Osteoblast (primary cell): ENCODE data around the gene AJAP1. TPM values are rescaled to one million over a fixed set of nuclear protein-coding genes. Genes with fewer than 3 reads are reported as not detected.

Experiments used
- DNase-seq: peaks from one replicate; pipeline ENCODE4 v3.0.0; 2011; ENCODE audit warnings: low spot score, mixed read lengths; ENCODE audit not compliant: insufficient read length; ENCODE audit errors: missing footprints
- H2AFZ ChIP-seq: 2 replicates; pipeline ENCODE4 v1.6.0; 2011; ENCODE audit warnings: mild to moderate bottlenecking, low read length
- H3K27ac ChIP-seq: 2 replicates; pipeline ENCODE4 v1.5.1; 2011; ENCODE audit warnings: mild to moderate bottlenecking, low read depth, low read length, moderate library complexity
- H3K27me3 ChIP-seq: 2 replicates; pipeline ENCODE4 v1.6.0; 2012; ENCODE audit warnings: mild to moderate bottlenecking, control low read depth, inconsistent platforms, low read length, moderate library complexity; ENCODE audit not compliant: insufficient read depth
- H3K36me3 ChIP-seq: 2 replicates; pipeline ENCODE4 v1.5.1; 2011; ENCODE audit warnings: mild to moderate bottlenecking, low read length, control low read depth, moderate library complexity; ENCODE audit not compliant: insufficient read depth
- H3K4me1 ChIP-seq: 2 replicates; pipeline ENCODE4 v1.5.1; 2011; ENCODE audit warnings: mild to moderate bottlenecking, low read length, control low read depth, moderate library complexity; ENCODE audit not compliant: insufficient read depth
- H3K4me2 ChIP-seq: 2 replicates; pipeline ENCODE4 v1.6.0; 2011; ENCODE audit warnings: mild to moderate bottlenecking, low read length; ENCODE audit not compliant: insufficient read depth
- H3K4me3 ChIP-seq: fragments of 200-600 bp; sonication (generic); 3 replicates; pipeline ENCODE4 v1.5.1; 2012; ENCODE audit warnings: mild to moderate bottlenecking, low read length, inconsistent platforms; ENCODE audit not compliant: insufficient read depth
- H3K79me2 ChIP-seq: 2 replicates; pipeline ENCODE4 v1.6.0; 2012; ENCODE audit warnings: mild to moderate bottlenecking, low read length, control low read depth, inconsistent platforms; ENCODE audit not compliant: insufficient read depth
- H3K9me3 ChIP-seq: 2 replicates; pipeline ENCODE4 v1.5.1; 2011; ENCODE audit warnings: low read depth, low read length, control low read depth
- H4K20me1 ChIP-seq: 2 replicates; pipeline ENCODE4 v1.6.0; 2012; ENCODE audit warnings: mild to moderate bottlenecking, low read length, control low read depth; ENCODE audit not compliant: insufficient read depth
- CTCF ChIP-seq: IDR thresholded peaks from 2 replicates; pipeline ENCODE4 v1.5.1; 2011; ENCODE audit warnings: mild to moderate bottlenecking, low read depth, low read length, moderate library complexity; ENCODE audit errors: extremely low read depth
- total RNA-seq: library from RNA; depleted of rRNA; stranded (reverse); fragments of >200 nt; gene quantifications from 2 replicates; pipeline ENCODE4 v1.2.3, GENCODE V29; 2012

Gene AJAP1
- total RNA-seq, 1 donor = 1.1 TPM

- Histone ChIP-seq H3K9me3 (no peaks in the 10 kb centered on the region), H3K79me2 (no peaks in the 10 kb centered on the region), H3K36me3 (no peaks in the 10 kb centered on the region), H3K27me3 (no peaks in the 10 kb centered on the region), H2AFZ (no peak overlapping the region), H3K4me3 (no peak overlapping the region), H3K4me2 (no peak overlapping the region), H3K4me1 (no peaks in the 10 kb centered on the region), H3K27ac (no peak overlapping the region), H4K20me1 (no peaks in the 10 kb centered on the region)
- DNase-seq = peak; percentile 54
- no peak for TF ChIP-seq CTCF
These were observed 117.3 kb downstream of the AJAP1 start for GRCh38 chr1:4771721-4772120.

GRCh38 chr1:4772294-4773010, 118.0 kb downstream of the AJAP1 start:
- no peak overlapping the region for H3K4me3 ChIP-seq
- H3K36me3 ChIP-seq = no peaks in the 10 kb centered on the region
- peak; percentile 26 for DNase-seq
- H2AFZ ChIP-seq = no peak overlapping the region
- H3K27ac ChIP-seq = no peak overlapping the region
- no peaks in the 10 kb centered on the region for H3K27me3 ChIP-seq
- H3K79me2 ChIP-seq = no peaks in the 10 kb centered on the region
- no peaks in the 10 kb centered on the region for H3K4me1 ChIP-seq
- H3K4me2 ChIP-seq = no peak overlapping the region
- H4K20me1 ChIP-seq = no peaks in the 10 kb centered on the region
- TF ChIP-seq CTCF = no peak
- H3K9me3 ChIP-seq = no peaks in the 10 kb centered on the region

GRCh38 chr1:4773226-4773625, 118.8 kb downstream of the AJAP1 start:
- Histone ChIP-seq H4K20me1 (no peaks in the 10 kb centered on the region), H3K9me3 (no peaks in the 10 kb centered on the region), H2AFZ (no peak overlapping the region), H3K4me3 (no peak overlapping the region), H3K79me2 (no peaks in the 10 kb centered on the region), H3K27me3 (no peaks in the 10 kb centered on the region), H3K4me1 (no peaks in the 10 kb centered on the region), H3K4me2 (no peak overlapping the region), H3K27ac (no peak overlapping the region), H3K36me3 (no peaks in the 10 kb centered on the region)
- DNase-seq = no peak
- TF ChIP-seq CTCF = no peak

- no peaks in the 10 kb centered on the region for H3K27me3 ChIP-seq
- H3K27ac ChIP-seq = no peak overlapping the region
- no peaks in the 10 kb centered on the region for H3K79me2 ChIP-seq
- H2AFZ ChIP-seq = no peak overlapping the region
- no peaks in the 10 kb centered on the region for H3K4me1 ChIP-seq
- no peak overlapping the region for H3K4me3 ChIP-seq
- H3K4me2 ChIP-seq = no peak overlapping the region
- no peaks in the 10 kb centered on the region for H3K36me3 ChIP-seq
- DNase-seq = no peak
- TF ChIP-seq CTCF = no peak
- no peaks in the 10 kb centered on the region for H4K20me1 ChIP-seq
- no peaks in the 10 kb centered on the region for H3K9me3 ChIP-seq
These were observed 121.1 kb downstream of the AJAP1 start for GRCh38 chr1:4775506-4775905.
